Stimulated activated CD8-positive, alpha-beta memory T cell treated with anti-CD3 and anti-CD28 coated beads, Interleukin-7, amount 100 ng/mL, for 24 hours (primary cell): ENCODE data around the gene CACNA1A.
"Not testable (repeated sequence)": the region's sequence is repeated elsewhere in the genome, so short reads cannot be mapped to it uniquely, and the experiment has no call there.

Source experiments
- DNase-seq: peaks from one replicate; pipeline ENCODE4 v3.0.0-alpha.2; 2020; ENCODE audit warnings: low read depth

Gene CACNA1A

DNA sequence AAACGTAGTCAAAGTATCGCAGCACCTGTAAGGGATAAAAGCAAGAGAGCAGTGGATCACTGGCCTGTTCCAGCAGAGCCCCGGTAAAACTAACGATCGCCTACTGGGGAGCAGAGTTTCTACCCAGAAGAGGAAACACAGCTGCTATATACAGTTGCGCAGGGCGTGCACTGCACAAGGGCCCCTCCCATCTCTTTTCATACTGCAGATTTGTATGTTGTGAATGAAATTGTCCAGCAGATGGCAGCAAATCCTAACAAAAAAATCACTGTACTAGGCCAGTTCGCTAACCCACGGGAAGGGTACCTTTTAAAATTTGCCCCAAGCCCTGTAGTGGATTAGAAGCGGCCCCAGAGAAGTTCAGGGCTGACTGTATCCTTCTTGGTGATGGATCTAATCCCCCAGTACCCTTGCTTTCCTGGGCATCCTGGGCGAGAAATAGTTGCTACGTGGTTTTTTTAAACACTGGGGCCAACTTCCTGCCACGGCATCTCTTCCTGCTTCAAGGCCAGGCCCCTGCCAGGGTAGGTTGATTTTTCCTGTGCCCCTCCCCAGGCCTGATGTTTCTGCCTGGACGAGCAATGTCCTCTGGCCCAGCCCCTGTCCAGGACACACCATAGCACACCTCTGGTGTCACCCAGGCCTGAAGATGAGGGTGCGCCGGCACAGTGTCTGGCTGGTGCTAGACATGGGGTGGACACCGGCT is 229.0 kb downstream of the CACNA1A start:
- peak; percentile 18 for DNase-seq

- DNase-seq = no peak
Measured at GRCh38 chr19:13275016-13275722, 231.1 kb downstream of the CACNA1A start.

- DNase-seq = no peak
Measured at GRCh38 chr19:13270514-13271105, 235.7 kb downstream of the CACNA1A start.

DNA sequence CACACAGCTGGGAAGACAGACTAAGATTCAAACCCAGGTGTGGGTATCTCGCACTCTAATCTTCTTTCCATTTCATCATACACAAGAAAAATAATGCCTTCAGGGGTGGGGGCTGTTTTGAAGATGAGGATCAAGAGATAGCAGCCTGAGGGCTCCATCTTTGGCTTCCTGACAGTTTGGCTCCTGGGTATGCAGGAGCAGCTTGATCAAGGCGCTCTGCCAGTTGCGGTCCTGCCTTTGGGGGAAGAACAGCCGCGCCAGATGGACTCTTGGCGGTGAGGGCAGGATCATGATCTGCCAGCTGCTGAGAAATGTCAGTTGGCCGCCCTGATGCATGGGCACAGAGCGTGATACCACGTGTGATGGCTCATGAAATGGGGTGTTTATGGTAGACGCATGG is 236.9 kb downstream of the CACNA1A start:
- DNase-seq = no peak

DNA sequence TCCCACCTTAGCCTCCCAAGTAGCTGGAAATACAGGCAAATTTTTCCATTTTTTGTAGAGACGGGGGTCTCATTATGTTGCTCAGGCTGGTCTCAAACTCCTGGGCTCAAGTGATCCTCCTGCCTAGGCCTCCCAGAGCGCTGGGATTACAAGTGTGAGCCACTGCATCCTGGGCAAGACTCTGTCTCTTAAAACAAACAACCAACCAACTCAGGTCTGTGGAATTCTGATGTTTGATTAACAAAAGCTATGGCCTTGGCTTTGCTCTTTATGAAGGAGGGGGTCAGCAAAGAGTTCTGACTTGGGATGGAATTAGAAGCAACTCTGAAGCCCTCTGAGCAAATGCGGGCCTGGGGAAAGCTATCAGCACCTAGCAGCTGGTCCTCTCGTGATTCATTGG is 238.4 kb downstream of the CACNA1A start:
- no peak for DNase-seq

DNA sequence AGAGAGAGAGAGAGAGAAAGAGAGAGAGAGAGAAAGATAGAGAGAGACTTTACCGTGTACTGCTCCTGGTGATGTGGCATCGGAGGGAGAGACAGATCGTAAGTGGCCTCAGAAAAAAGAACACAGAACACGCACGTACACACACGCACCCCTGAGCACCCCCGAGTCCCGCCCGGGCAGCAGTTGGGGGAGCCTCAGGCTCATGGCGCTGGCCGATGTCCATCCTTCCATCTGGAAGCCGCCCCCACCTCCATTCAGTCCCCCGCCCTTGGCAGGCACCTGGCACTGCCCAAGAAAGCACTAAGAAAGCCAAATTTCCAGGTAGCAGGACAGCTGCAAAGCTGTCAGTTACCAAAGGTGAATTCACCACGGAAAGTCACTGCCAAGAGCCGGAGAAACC is 239.1 kb downstream of the CACNA1A start:
- no peak for DNase-seq

GRCh38 chr19:13262450-13262849 is 243.8 kb downstream of the CACNA1A start:
- DNase-seq = no peak

DNA sequence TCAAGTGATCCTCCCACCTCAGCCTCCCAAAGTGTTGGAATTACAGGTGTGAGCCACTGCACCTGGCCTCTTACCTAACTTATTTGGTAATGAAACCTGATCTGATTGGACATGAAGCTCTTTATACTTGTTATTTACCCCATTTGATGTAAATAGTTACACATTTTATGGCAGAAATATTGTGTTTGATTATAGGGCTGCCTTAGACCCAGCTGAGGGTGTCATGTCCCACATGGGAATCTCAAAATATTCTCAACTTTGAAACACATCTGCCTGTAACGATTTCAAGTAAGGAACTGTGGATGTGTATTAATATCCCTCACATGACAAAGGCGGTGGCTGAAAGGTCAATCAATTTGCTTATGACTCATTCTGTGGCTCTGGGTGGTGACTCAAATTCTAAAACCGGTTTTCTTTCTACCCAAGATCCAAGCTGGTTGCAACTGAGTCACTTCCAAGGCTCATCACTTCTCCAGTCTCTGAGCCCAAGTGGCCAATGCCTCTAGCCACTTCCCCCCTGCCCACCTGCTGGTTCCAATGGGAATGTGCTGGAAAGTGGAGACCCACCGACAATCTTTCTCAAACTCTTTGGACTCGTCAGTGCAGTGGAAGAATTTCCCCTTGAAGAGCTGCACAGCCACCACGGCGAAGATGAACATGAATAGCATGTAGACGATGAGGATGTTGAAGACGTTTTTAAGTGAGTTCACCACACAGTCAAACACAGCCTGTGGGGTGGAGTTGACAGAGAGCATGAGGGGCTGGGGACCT is 245.2 kb downstream of the CACNA1A start:
- no peak for DNase-seq

GRCh38 chr19:13256918-13257317 is 249.4 kb downstream of the CACNA1A start:
- DNase-seq = no peak

- DNase-seq = not testable (repeated sequence)
Measured at GRCh38 chr19:13256398-13256797, 249.9 kb downstream of the CACNA1A start.

DNA sequence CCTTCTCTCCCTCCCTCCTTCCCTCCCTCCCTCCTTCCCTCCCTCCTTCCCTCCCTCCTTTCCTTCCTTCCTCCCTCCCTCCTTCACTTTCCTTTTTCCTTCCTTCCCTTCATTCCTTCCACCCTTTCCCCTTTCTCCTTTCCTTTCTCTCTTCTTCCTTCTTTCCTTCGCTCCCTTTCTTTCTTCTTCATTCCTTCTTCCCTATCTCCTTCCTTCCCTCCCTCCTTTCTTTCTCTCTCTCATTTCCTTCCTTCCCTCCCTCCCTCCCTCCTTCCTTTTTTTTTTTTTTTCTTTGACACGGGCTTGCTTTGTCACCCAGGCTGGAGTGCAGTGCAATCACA is 250.6 kb downstream of the CACNA1A start:
- no peak for DNase-seq

DNA sequence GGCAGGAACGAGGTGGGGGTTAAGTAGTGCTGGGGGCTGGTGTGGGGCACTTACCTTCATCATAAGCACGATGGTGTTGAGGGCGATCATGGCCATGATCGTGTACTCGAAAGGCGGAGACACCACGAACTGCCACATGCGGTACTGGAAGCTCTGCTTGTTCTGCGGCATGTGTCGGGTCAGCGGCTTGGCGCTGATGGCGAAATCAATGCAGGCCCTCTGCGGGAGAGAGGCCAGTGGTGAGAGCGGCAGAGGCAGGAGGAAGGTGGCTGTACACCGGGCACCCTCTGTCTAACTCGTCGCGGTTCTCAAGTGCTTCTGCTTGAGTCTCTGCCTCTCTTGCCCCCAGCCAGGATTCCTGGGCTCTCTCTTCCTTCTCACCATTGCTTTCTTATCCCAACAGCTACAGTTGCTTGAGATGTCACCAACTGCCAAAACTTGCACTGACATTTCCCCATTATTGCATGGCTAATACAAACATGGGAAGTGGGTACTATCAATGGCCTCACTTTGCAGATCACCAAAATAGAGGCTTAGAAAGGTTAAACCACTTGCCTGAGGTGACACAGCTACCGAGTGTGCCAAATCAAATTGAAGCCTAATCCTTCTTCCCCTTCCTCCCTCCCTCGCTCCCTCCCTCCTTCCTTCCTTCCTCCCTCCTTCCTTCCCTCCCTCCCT is 251.1 kb downstream of the CACNA1A start:
- DNase-seq = no peak

GRCh38 chr19:13252569-13253335 is 253.5 kb downstream of the CACNA1A start:
- DNase-seq = no peak

- DNase-seq = no peak
Measured at GRCh38 chr19:13244920-13245319, 261.4 kb downstream of the CACNA1A start.

GRCh38 chr19:13241231-13242104 is 264.8 kb downstream of the CACNA1A start:
- no peak for DNase-seq

- no peak for DNase-seq
Measured at GRCh38 chr19:13240312-13241022, 265.8 kb downstream of the CACNA1A start.

- no peak for DNase-seq
Measured at GRCh38 chr19:13238891-13239534, 267.3 kb downstream of the CACNA1A start.

DNA sequence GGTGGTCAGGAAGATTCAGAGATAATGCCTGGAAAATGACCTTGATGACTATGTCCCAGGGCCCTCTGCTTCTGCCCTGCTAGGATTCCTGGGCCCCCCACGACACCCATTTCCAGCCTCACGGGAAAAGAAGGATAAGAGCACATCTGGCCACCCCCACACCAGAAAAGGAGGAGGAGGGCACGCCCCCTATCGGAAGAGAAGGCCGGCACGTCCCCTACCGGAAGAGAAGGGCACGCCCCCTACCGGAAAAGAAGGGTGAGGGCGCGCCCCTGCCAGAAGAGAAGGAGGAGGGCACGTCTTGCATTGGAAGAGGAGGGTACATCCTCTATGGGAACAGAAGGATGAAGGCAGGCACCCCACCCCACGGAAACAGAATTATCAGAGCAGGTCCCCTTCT is 271.8 kb downstream of the CACNA1A start:
- DNase-seq = peak; percentile 16

DNA sequence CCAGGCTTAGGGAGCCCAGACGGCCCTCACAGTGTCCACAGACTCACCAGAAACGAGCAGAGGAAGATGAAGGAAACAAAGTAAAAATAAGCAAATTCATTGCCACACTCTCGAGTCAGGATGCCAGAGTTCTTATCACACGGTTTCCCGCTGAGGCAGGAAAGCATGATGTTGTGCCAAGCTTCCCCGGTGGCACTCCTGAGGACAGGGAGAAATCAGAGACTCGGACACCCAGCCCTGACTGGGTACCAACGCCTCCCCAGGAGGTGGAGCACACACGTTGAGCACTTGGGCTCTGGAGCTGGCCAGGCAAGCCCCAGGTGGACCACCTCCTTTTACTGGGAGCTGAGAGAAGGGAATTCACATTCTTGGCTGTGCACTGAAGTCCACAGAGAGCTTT is 274.6 kb downstream of the CACNA1A start:
- DNase-seq = no peak
